CD4-positive, alpha-beta T cell treated with Interleukin-10 for 1 hour (primary cell): ENCODE measurements around the gene TMEM191C.
"Not testable (repeated sequence)": the region's sequence is repeated elsewhere in the genome, so short reads cannot be mapped to it uniquely, and the experiment has no call there.

Experiments
- DNase-seq: peaks from one replicate; pipeline ENCODE4 v3.0.0-alpha.2; 2020

Gene TMEM191C

DNA sequence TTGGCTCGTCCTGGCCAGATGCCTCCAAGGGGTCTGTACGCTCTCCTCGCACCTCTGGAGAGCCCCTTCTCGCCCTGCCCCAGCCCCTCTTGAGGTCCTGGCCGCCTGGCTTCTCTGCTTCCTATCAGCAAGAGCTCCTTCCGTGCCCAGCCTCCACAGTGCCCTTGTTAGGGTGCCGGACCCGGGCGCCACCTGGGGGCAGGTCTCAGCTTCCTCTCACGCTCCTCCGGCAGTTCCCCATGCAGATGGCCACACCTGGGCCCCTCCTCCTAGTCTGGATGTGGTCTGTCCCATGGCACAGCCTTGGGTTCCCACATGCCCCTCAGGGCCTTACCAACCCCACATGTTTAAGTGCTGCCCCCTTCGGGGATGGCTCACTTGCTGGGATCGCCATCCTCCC is 6.5 kb downstream of the TMEM191C start:
- DNase-seq: not testable (repeated sequence)

DNA sequence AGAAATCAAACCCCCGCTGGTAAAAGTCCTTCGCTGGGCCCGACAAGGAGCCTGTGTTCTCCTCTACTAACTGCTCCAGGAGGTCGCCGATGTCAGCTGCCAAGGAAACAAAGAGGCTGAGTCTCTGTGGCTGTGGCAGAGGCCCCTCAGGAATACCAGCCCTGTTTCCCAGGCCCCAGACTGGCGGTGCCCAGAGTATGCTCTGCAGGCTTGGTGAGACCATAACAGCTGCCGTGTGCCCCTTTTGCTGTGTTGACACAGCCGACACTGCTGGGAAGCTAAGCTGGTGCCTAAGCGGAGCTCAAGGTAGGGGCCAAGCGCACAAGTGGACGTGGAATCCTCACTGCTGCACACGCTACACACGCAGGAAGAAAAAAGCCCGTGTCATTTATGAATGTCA is 16.9 kb downstream of the TMEM191C start:
- not testable (repeated sequence) for DNase-seq

DNA sequence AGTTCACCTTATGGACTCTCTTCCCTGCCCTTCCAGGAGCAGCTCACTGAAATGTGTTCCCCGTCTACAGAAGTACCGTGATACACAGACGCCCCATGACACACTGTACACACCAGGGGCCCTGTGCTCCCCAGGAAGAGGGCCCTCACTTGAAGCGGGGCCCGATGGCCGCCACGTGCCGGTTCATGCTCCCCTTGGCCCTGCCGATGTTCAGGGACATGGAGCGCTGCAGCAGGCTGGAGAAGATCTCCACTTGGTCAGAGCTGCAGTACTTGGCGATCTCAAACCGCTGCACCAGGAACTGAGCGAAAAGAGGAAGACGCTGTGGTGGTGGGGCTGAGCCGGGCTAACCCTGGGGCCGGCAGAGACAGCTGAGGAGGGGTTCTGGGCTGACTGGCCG is 20.5 kb downstream of the TMEM191C start:
- DNase-seq: not testable (repeated sequence)

DNA sequence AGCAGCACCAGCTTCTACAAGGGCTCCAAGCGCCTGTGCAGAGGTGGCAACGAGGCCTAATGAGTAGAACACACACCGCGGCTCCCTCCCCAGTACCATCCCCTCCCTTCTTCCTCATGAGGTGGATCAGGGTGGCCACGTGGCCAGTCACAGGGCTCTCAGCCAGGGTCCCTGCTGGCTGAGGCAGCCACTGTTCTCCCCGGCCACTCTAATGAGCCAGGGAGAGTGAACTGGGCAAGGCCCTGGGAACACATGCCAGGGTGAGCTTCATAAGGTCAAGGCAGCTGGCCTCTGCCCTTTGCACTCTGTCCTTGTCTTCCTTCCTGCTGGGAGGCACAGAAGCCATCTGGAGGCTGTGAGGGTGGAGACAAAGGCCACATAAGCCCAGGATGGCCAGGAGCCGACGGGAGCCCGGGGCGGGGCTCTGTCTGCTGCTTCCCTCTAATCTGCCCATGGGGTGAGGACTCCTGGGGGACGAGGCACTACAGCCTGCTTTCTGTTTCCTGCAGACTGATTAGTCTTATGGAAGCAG is 22.0 kb downstream of the TMEM191C start:
- not testable (repeated sequence) for DNase-seq

DNA sequence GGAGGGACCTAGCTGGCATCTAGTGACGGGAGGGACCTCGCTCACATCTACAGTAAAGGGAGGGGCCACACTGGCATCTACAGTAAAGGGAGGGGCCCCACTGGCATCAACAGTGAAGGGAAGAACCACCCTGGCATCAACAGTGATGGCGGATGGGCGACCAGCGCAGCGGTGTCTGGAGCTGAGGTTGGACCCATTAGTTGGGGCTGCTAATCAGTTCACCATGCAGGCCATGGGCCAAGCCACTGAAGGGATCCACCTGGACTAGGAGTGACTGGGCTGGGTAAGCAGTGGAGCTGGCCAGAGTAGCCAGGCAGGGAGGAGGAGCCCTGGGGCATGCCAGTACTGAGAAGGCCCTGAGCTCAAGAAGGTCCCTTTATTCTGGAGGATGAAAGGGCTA is 23.4 kb downstream of the TMEM191C start:
- not testable (repeated sequence) for DNase-seq

DNA sequence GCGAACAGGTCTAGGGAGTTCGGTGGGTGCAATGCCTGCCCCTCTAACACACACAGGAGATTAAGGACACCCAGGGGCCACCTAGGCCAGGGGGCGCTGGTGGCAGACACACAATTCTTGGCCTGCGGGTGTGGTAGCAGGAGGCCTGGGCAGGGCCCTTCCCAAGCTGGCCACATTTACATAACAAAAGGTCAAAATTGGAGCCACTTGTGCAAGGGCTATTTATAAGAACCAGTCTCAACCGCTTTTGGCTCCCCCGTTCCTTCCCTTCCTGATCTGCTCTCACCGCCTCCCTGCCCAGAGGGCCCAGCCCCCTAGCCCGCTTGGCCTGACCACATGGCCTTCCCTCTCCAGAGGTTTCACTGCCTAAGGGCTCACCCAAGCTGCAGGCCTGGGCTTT is 25.1 kb downstream of the TMEM191C start:
- not testable (repeated sequence) for DNase-seq

DNA sequence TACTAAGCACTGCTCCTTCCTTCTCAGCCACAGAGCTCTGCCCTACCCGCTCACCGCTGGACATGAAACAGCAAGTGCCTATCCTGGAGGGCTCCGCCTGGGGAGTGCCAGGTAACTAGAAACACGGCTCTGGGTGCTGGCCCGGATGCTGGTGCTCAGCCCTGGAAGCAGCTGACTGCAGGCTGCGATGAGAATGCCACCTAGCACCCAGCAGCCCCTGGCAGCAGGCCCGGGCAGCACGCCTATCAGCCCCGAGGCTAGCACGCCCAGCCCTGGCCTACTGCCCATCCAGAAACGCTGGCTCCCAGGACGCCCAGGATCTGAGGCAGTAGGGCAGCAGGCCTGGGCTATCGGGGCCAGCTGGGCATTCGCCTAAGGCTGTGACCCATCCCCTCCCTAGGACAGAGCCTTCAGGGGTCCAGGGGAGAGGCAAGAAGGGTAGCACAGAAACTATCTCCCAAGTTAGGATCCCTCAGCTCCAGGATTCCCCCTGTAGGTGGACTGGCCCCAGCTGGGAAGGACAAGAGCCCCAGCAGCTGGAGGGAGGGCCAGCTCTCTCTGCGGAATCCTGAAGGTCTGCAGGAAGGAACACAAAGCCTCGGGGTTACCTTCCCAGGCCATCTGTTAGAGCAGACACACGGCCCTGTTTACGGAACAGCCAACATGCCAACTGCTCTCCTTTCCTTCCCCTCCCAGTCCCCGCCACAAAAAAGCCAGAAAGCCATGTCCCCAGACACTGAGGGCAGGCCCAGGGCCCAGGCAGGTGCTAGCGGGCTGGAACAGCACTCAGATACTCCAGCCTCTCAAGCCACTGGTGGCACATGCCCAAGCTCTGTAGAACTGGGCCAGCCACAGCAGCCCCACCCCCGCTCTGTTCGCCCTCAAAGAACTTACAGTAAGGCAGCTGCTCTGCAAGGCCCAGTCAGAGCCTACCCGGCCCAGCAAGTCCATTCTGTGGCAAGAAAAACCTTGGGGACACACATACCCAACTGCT is 26.9 kb downstream of the TMEM191C start:
- DNase-seq: not testable (repeated sequence)

DNA sequence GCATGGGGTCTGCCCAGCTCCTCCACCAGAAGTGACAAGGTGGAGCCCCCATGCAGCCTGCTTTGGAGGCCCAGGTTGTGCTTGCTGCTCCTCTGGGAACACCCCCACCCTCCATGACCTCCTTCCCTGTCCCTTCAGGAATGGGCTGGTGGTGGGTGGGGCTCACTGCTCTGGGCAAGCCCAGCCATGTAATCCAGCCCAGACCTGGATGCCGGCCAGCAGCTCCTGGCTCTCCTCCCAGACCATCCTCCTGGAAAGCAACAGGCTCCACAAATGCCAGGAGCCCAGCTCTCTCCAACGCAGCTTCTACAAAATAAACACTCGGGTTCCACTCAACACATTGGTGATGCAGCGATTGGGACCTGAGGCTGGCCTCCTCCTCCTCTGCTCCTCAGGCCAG is 30.8 kb downstream of the TMEM191C start:
- not testable (repeated sequence) for DNase-seq

DNA sequence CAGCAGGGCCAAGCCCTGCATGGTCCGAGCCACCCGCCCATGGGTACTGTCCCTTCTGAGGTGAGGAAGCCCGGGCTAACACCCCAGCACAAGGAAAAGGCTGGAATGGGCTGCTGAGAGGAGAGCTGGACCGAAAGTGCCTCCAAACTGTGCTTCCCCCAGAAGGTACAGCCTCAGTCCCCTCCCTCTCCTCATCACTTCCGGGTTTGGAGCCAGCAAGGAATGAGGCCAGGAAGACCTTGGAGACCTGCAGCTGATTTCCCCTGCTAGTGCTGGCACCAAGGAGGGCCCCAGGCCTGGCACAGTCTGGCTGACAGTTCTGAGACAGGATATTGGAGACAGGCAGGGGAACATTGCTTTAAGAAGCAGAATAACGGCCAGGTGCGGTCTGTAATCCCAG is 31.3 kb downstream of the TMEM191C start:
- DNase-seq: not testable (repeated sequence)

DNA sequence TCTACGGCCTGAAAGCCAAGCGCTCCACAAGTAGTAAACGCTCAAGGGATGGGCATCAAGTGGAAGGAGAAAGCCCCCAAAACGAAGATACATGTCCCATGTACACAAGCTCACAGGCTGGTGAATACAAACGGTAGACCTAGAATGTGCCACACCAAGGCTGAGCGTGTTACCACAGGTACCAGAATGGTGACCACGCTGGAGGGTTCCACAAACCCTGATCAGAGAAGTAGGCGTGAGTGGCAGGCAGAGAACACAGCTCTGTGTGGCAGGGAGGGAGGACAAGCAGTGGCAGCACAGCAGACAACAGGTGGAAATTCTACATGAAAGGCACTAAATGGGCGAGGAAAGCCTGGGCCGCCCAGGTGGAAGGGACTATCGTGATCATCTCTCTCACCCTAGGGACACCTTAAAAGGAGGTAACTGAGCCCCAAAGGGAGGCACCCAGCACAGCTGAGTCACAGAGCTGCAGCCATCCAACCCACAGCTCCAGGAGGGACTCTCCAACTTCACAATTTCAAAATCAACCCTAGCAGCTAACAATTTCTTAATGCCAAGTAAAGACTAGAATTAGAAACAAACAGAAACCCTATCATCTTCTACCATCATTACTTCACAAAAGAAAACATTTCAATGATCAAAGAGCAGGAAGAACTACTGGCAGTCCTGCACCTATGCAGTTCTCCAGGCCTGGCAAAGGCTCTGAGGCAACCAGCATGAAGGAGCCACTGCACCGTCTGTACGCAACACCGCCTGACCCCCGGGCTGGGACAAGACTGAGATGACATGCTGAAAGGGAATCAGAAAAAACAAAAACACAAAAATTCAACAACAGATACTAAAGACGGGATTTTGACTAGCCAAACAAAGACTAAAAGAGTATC is 32.7 kb downstream of the TMEM191C start:
- not testable (repeated sequence) for DNase-seq

DNA sequence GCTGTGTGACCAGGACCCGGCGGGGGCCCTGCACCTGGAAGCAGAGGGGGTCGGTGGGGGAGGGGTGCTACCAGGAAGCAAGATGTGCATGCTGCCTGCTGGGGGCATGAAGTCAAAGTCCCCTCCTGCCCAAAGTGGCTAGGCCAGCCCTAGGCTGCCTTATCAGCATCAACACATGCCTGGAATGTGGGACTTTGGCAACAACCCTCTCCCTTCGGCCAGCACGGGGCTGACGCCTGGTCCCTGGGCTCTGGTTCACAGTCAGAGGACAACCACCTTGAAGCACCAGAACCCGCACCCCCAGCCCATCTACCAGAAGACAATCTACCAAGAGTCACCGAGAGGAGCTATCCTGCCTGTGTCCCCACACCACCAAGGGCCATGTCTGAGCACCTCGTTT is 43.2 kb downstream of the TMEM191C start:
- not testable (repeated sequence) for DNase-seq

DNA sequence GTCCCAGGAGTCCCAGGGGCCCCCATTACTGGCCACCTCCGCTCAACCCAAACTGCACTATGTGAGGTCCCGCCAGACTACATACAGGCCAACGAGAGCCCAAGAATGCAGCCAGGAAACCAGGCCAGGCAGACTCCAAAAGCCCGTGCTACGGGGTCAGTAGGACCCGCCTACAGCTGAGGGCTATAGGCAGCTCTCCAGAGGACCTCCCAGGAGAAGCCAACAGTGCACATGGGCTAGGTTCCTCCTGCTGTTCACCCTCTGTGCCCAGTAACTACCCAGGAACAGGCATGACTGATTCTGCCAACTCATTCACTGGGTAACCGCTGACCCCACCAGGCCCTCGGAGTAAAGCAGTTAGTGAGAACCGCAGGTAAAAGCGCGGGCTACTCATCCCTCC is 44.8 kb downstream of the TMEM191C start:
- not testable (repeated sequence) for DNase-seq

DNA sequence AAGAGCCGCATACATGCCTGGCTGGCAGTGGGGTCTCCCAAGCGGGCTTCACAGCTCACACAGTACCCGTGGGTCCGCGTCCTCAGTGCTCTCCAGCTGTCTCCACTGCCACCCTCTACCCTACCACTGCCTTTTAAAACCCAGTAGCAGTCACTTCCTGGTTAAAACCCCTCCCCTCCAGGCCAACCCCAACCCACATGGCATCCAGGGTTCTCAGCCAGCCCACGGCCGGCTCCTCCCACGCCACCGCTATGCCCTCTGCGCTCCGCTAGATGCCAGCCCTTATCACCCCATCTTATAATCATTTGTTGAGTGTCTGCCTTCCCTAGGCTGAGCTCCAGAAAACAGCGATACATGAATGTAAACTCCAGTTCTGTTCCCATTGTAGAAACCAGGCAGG is 46.9 kb downstream of the TMEM191C start:
- DNase-seq: not testable (repeated sequence)

DNA sequence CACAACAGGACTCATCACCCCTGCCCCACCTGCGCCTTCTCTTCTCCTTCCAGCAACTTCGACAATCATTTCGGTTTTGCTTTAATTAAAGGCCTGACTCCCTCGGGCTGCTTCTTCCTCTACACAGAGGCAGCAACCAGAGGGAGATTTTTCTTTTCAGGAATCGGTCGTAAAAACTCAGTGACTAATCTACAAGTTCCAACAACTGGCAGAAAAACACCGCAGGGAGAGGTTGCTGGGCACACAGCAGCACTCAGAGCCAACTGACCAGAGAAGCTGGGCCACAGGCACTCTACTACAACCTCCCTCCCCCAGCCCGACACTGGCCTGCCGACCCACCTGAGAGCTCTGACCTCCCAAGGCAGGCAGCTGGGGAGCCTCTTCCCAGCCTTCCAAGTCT is 48.0 kb downstream of the TMEM191C start:
- not testable (repeated sequence) for DNase-seq

DNA sequence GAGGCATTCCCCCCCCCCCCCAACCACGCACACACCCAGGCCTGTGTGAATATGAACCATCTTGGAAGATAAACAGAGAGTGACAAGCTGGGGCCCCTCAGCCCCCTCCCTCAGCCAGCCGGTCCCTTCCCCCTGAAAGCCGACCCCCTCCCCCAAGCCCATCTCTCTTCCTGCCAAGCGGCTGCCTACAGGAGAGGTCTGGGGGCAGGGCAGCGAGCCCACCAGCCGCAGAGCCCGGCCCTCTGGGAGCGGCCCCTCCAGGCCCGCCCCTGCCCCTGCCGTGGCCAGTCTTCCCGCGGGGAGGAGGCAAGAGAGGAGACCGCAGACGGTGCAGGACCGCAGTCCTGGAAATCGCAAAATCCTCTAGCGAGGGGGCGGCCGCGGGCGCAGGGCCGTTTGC is 49.3 kb downstream of the TMEM191C start:
- DNase-seq: not testable (repeated sequence)

DNA sequence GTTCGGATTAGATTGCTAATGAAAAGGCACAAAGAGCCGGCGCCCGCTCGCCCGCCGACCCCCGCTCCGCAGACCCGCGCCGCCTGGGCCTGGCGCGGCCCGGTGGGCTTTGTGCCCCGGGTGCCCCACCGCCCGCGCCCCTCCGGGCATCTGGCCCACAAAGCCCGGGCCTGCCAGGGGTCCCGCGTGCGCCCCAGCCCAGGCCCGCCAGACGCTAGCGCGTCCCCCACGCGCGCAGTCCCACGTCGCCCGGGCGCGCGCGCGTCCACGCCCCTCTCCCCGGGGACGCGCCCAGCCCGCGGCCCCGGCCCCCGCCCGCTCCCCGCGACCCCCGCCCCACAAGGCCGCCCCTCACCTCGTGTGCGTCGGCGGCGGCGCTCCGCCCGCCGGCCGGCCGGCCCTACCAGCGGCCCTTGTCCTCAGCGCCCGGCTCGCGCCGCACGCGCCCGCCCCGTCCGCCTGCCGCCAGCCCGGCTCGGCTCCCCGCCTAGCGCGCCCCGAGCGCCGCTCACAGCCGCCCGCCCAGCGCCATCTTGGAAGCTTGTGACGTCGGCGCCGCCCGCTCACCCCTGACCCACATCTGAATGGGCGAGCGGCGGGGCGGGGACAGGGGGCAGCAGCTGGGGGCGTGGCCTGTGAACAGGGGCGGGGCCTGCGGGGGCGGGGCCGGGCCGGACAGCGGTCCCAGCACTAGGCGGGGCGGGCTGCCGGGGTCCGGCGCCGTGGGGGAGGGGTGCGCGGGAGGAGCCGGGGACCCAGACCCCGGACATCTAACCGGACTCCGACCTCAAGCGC is 50.0 kb downstream of the TMEM191C start:
- not testable (repeated sequence) for DNase-seq
